ENCODE results near the gene HPCAL1. TPM values are rescaled to one million over a fixed set of nuclear protein-coding genes. Genes with fewer than 3 reads are reported as not detected.

HPCAL1 gene
- polyA plus RNA-seq, 1 donor from 2014 or later, result 63.4 TPM

- Histone ChIP-seq H3K9ac (ENCODE audit: low read length) (no peak overlapping the region), H3K27me3 (ENCODE audit: insufficient read depth, low read depth, low read length) (no peaks in the 10 kb centered on the region), H3K36me3 (ENCODE audit: insufficient read depth, low read length) (no peaks in the 10 kb centered on the region), H3F3A (ENCODE audit: insufficient read depth, low read length, poor library complexity, severe bottlenecking) (no peaks in the 10 kb centered on the region), H2AFZ (ENCODE audit: low read depth, low read length) (no peak overlapping the region), H3K79me2 (replicated peaks; ENCODE audit: insufficient read depth, low read length) (no peaks in the 10 kb centered on the region), H3K9me2 (ENCODE audit: insufficient read depth, low read length) (no peaks in the 10 kb centered on the region), H3K4me2 (ENCODE audit: low read length) (no peak overlapping the region), H3K9me3 (ENCODE audit: low read length) (no peaks in the 10 kb centered on the region), H3K27ac (ENCODE audit: low read length) (no peak overlapping the region), H3K4me3 (ENCODE audit: low read length) (no peak overlapping the region), H4K20me1 (ENCODE audit: insufficient read depth) (no peaks in the 10 kb centered on the region)
- TF ChIP-seq RAD21 (conservative IDR thresholded peaks at IDR 0.05) (no peak), SMC3 (conservative IDR thresholded peaks at IDR 0.05; ENCODE audit: poor library complexity) (no peak), POLR2AphosphoS5 (IDR thresholded peaks at IDR 0.05) (no peak), CTCF (IDR thresholded peaks at IDR 0.05; ENCODE audit: poor library complexity, severe bottlenecking) (no peak), EP300 (conservative IDR thresholded peaks at IDR 0.05; ENCODE audit: poor library complexity, severe bottlenecking) (no peak), EZH2 (IDR thresholded peaks at IDR 0.05; ENCODE audit: borderline replicate concordance, insufficient read depth, low read length, poor library complexity, severe bottlenecking) (no peak), MXI1 (conservative IDR thresholded peaks at IDR 0.05; ENCODE audit: poor library complexity, severe bottlenecking) (no peak), TAF1 (IDR thresholded peaks at IDR 0.05; ENCODE audit: low read depth) (no peak), REST (IDR thresholded peaks at IDR 0.05; ENCODE audit: borderline replicate concordance) (no peak)
Measured at GRCh38 chr2:10348891-10349290, 46.2 kb downstream of the HPCAL1 start.

GRCh38 chr2:10350761-10351160 is 48.1 kb downstream of the HPCAL1 start:
- Histone ChIP-seq H3K4me2 (ENCODE audit: low read length) (no peak overlapping the region), H3K27ac (ENCODE audit: low read length) (no peak overlapping the region), H3K27me3 (ENCODE audit: insufficient read depth, low read depth, low read length) (no peaks in the 10 kb centered on the region), H3K9me3 (ENCODE audit: low read length) (no peaks in the 10 kb centered on the region), H3K9ac (ENCODE audit: low read length) (no peak overlapping the region), H3K9me2 (ENCODE audit: insufficient read depth, low read length) (no peaks in the 10 kb centered on the region), H3K36me3 (ENCODE audit: insufficient read depth, low read length) (no peaks in the 10 kb centered on the region), H4K20me1 (ENCODE audit: insufficient read depth) (no peaks in the 10 kb centered on the region), H2AFZ (ENCODE audit: low read depth, low read length) (no peak overlapping the region), H3F3A (ENCODE audit: insufficient read depth, low read length, poor library complexity, severe bottlenecking) (no peaks in the 10 kb centered on the region), H3K4me3 (ENCODE audit: low read length) (no peak overlapping the region), H3K79me2 (replicated peaks; ENCODE audit: insufficient read depth, low read length) (no peaks in the 10 kb centered on the region)
- TF ChIP-seq TAF1 (IDR thresholded peaks at IDR 0.05; ENCODE audit: low read depth) (no peak), POLR2AphosphoS5 (IDR thresholded peaks at IDR 0.05) (no peak), CTCF (IDR thresholded peaks at IDR 0.05; ENCODE audit: poor library complexity, severe bottlenecking) (no peak), REST (IDR thresholded peaks at IDR 0.05; ENCODE audit: borderline replicate concordance) (no peak)
